ENCODE results near the gene PRXL2C.
"Not testable (repeated sequence)": the region's sequence is repeated elsewhere in the genome, so short reads cannot be mapped to it uniquely, and the experiment has no call there.

PRXL2C gene, protein sequence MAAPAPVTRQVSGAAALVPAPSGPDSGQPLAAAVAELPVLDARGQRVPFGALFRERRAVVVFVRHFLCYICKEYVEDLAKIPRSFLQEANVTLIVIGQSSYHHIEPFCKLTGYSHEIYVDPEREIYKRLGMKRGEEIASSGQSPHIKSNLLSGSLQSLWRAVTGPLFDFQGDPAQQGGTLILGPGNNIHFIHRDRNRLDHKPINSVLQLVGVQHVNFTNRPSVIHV

GRCh38 chr9:96655198-96655851 is at the start of gene PRXL2C:
Gene PRXL2C (minus strand): TSS chr9:96655317. CDS start chr9:96655281, 36 bp downstream.
- DNase-seq (ENCODE audit: insufficient read length, low spot score): peak; percentile 34
- FAIRE-seq: no peak

DNA sequence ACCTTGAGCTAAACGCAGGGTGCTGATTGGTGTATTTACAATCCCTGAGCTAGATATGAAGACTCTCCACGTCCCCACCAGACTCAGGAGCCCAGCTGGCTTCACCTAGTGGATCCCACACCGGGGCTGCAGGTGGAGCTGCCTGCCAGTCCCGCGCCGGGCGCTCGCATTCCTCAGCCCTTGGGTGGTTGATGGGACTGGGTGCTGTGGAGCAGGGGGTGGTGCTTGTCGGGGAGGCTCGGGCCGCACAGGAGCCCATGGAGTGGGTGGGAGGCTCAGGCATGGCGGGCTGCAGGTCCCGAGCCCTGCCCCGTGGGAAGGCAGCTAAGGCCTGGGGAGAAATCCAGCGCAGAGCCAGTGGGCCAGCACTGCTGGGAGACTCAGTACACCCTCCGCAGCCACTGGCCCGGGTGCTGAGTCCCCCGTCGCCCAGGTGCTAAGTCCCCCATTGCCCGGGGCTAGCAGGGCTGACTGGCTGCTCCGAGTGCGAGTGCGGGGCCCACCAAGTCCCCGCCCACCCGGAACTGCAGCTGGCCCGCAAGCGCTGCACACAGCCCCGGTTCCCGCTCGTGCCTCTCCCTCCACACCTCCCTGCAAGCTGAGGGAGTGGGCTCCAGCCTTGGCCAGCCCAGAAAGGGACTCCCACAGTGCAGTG is 45.7 kb upstream of the PRXL2C start:
- FAIRE-seq; DNase-seq (ENCODE audit: insufficient read length, low spot score): not testable (repeated sequence)

DNA sequence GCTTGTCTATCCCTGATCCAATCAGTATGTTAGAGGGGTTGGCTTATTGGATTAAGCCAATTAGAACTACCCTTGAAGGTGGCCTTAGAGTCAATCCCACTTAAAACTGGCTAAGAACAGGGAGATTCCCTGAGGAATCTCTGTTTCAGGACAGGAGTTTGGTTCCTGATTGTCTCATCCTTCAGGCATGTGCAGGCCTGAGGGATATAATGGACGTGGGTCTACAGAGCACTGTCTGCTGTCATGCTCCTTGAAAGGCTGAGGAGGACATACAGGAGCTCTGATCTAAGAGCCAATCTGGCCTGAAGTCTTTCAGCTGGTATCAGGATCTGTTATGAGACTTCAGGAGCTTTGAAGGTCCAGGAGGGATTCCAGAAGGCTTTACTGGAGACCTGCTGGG is 36.2 kb upstream of the PRXL2C start:
- FAIRE-seq (no peak), DNase-seq (ENCODE audit: insufficient read length, low spot score) (no peak)

GRCh38 chr9:96688745-96689464 is 33.8 kb upstream of the PRXL2C start:
- FAIRE-seq (no peak), DNase-seq (ENCODE audit: insufficient read length, low spot score) (no peak)

DNA sequence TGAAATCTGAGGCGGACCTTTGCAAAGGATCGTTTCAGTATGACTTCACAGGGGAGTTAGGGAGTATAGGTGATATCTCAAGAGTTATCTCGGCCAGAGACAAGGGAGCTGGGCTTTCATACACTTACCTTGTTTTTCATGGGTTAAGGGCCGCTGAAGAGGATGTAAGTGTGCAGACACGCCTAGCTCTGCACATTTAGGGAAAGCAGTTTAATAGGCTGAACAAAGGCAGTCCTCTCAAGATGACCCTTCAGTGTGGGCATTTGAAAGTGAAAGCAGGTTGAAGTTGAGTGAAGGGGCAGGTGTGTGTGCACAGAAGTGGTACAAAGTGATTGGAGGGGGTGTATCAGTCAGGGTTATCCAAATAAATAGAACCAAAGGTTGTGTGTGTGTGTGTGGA is 33.1 kb upstream of the PRXL2C start:
- no peak for DNase-seq (ENCODE audit: insufficient read length, low spot score)
- no peak for FAIRE-seq

DNA sequence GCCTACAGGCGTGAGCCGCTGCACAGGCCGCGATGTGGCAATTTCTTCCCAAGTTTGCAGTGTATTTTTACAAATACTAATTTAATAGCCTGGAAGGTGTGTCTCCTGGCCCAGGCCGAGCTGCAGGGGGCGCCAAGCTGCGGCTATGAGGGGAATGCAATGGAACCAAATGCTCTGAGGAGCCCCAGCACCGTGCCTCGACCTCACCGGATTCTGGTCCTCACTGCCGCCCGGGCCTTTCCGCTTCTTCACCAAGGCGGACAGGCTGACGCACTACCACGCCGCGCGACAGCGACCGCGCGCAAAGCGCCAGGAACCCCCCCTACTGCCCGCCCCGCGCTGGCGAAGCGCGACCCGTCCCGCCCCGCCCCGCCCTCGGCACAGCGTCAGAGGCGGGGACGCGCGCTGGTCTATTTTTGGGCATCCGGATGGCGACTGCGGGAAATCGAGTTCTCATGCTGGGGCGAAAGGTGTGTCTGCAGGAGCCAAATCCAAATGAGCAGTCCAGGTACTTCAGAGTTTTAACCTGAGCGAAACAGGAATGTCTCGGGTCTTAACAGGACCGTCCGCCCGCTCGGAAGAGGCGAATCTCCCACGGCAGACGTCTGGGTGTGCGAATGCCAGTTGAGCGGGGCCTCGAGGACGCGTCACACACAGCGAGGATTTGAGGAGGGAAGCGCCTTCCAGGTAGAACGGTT is 31.7 kb upstream of the PRXL2C start:
- FAIRE-seq (no peak), DNase-seq (ENCODE audit: insufficient read length, low spot score) (peak; percentile 18)

DNA sequence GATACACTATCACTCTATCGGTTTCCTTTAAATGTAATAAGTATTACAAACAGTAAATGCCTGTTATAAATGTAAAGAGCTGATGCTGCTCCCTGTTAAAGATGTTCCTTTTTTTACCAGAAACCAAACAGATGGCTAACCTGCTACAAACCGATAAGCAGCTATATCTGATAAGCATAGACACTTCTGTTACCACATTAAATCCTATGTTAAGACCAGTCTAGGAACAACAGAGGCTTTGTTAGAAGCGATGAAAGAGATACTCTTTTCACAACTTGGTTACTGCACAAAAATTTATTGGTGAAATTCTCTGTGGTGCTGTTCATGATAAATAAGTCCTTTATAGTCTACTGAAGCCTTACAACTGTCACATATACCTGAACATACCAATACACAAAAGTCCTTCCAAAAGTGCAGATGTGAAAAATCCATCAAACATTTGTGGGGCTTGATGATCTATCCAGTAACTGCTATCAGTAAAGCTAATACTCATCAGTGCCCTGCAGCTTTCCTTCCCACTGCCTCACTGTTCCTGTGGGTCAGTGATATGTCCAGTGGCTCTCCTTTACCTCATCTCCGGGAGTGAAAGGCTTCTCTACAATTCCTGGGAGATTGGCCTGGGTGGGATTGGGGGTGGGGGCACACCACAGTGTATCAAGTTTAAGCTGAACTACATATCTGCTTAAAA is 25.8 kb upstream of the PRXL2C start:
- DNase-seq (ENCODE audit: insufficient read length, low spot score) (no peak), FAIRE-seq (no peak)

- no peak for FAIRE-seq
- no peak for DNase-seq (ENCODE audit: insufficient read length, low spot score)
These were observed 19.9 kb upstream of the PRXL2C start for GRCh38 chr9:96674906-96675538.

DNA sequence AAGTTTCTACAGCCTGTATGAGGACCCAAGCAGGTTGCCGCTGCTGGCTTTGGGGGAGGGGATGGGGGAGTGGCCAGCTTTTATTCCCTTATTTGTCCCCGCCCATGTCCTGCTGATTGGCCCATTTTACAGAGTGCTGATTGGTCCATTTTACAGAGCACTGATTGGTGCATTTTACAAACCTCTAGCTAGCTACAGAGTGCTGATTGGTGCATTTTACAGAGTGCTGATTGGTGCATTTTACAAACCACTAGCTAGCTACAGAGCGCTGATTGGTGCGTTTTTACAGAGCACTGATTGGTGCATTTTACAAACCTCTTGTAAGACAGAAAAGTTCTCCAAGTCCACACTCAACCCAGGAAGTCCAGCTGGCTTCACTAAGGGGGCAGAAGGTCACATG is 18.7 kb upstream of the PRXL2C start:
- not testable (repeated sequence) for FAIRE-seq; DNase-seq (ENCODE audit: insufficient read length, low spot score)

GRCh38 chr9:96668868-96669534 is 13.9 kb upstream of the PRXL2C start:
- no peak for FAIRE-seq
- DNase-seq (ENCODE audit: insufficient read length, low spot score): no peak

DNA sequence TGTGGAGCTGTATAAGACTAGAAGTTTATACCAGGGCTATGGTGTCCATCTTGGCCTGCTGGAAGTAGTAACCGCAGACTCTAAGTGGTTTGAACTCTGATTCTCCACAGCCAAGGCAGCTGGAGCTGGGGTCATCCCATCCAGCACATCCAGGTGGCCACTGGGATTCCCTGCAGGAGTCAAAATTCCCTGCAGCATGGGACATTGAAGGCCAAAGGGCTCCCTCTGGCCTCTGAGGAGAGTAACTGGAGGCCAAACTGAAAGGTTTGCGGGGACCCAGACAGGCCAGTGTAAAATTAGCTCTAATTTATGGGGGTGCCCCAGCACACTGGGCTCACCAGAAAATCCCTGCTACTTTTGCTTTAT is 12.2 kb upstream of the PRXL2C start:
- no peak for FAIRE-seq
- no peak for DNase-seq (ENCODE audit: insufficient read length, low spot score)

GRCh38 chr9:96666653-96667362 is 11.7 kb upstream of the PRXL2C start:
- FAIRE-seq: not testable (repeated sequence)

DNA sequence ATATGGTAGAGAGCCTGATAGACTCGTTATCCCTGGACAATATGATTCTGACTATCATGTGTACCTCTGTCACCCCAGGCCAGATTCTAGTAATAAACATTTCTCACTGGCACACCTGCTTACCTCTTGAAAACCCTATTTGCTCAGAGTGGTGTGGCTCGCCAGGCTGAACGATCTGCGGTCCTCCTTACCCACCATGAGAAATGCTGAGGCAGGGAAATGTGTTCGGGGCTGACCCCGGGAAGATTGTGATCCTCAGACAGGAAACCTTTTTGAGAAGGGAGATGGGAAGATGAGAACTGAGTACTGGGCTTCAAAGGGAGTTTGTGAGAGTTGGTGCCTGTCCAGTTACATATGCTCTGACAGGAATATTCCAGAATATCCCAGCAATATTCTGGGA is 10.7 kb upstream of the PRXL2C start:
- no peak for FAIRE-seq
- DNase-seq (ENCODE audit: insufficient read length, low spot score): no peak

More at GRCh38 chr9:96666653-96667362, 11.7 kb upstream of the PRXL2C start:
- DNase-seq (ENCODE audit: insufficient read length, low spot score): peak; percentile 35

DNA sequence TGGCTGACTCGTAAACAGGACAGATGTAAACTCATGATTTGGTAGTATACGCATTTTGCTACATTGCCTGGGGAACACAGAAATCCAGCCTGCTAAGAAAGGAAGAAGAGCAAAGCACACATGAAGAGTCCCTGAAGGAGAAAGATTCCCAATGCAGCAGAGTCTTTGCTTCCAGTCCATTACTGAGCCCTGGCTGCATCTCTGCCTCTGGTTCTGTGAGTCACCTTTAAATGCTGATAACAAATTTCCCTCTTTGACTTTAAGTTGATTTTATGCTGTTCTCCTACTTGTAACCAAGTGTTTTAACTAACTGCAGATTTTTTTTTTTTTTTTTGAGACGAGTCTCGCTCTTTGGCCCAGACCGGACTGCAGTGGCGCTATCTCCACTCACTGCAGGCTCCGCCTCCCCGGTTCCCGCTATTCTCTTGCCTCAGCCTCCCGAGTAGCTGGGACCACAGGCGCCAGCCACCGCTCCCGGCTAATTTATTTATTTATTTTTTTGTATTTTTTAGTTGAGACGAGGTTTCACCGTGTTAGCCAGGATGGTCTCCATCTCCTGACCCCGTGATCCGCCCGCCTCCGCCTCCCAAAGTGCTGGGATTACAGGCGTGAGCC is 8.5 kb upstream of the PRXL2C start:
- no peak for FAIRE-seq
- no peak for DNase-seq (ENCODE audit: insufficient read length, low spot score)

- DNase-seq (ENCODE audit: insufficient read length, low spot score) (no peak), FAIRE-seq (no peak)
These were observed 6.6 kb upstream of the PRXL2C start for GRCh38 chr9:96661711-96662110.

GRCh38 chr9:96660692-96661248 is 5.7 kb upstream of the PRXL2C start:
- no peak for FAIRE-seq
- no peak for DNase-seq (ENCODE audit: insufficient read length, low spot score)

DNA sequence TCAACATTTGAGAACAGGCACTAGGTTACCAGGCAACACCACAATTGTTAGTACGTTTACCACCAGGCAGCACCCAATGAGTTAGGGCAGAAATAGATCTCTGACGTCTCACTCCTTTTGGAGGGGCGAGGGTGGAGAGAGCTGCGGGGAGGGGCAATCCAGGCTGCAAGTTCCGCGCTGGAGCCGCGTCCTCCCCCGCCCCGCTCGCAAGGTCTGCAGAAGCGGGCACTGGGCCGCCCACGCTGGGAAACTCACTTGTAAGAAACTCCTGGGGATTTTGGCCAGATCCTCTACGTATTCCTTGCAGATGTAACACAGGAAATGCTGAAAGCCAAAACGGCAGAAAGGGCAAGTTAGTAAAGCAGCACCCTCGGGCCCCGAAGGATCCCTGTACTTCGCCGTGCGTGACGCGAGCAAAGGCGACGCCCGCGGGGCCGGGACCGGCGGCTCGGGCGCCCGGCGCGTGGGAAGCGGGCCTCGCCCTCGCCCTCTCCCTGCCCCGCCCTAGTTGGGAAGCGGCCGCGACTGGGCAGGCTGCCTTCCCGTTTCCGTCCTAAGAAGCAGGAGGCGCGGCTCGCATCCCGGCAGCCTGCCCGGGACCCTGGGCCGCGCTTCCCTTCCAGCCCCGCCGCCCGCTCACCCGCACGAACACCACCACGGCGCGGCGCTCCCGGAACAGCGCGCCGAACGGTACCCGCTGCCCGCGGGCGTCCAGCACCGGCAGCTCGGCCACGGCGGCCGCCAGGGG is 493 bp downstream of the PRXL2C start:
- FAIRE-seq (peak; percentile 59), DNase-seq (ENCODE audit: insufficient read length, low spot score) (peak; percentile 54)

All from GM19239 (cell line).